Mesendoderm (in vitro differentiated cells): ENCODE data around the gene UMODL1.
A peak's percentile ranks its signal among the peaks of the same experiment; 100 is the strongest.

Experiments used
- DNase-seq: peaks from one replicate; pipeline ENCODE4 v3.0.0; 2013
- H2AK5ac ChIP-seq: 2 replicates; pipeline ENCODE4 v1.6.1; 2013; ENCODE audit warnings: low read length, inconsistent platforms
- H2BK120ac ChIP-seq: 2 replicates; pipeline ENCODE4 v1.6.1; 2013; ENCODE audit warnings: low read depth, mild to moderate bottlenecking, low read length, moderate library complexity, mixed read lengths
- H2BK15ac ChIP-seq: replicated peaks from 2 replicates; pipeline ENCODE4 v1.6.1; 2013; ENCODE audit warnings: low read depth, mild to moderate bottlenecking, moderate library complexity
- H2BK5ac ChIP-seq: 2 replicates; pipeline ENCODE4 v1.6.1; 2013; ENCODE audit warnings: low read length, inconsistent platforms
- H3K18ac ChIP-seq: 2 replicates; pipeline ENCODE4 v1.6.1; 2013; ENCODE audit warnings: mild to moderate bottlenecking, low read length, mixed read lengths
- H3K23ac ChIP-seq: one replicate; pipeline ENCODE4 v1.6.1; 2013; ENCODE audit warnings: low read length
- H3K27ac ChIP-seq: 2 replicates; pipeline ENCODE4 v1.5.1; 2013; ENCODE audit warnings: low read depth, mild to moderate bottlenecking, inconsistent platforms, low read length, moderate library complexity
- H3K27me3 ChIP-seq: 2 replicates; pipeline ENCODE4 v1.6.1; 2013; ENCODE audit warnings: low read length, control low read depth, mild to moderate bottlenecking, inconsistent platforms; ENCODE audit not compliant: insufficient read depth, poor library complexity
- H3K36me3 ChIP-seq: 2 replicates; pipeline ENCODE4 v1.6.1; 2013; ENCODE audit warnings: low read length, inconsistent platforms; ENCODE audit not compliant: control insufficient read depth, insufficient read depth
- H3K4ac ChIP-seq: one replicate; pipeline ENCODE4 v1.6.1; 2013; ENCODE audit warnings: low read depth, mild to moderate bottlenecking, low read length, moderate library complexity
- H3K4me1 ChIP-seq: 2 replicates; pipeline ENCODE4 v1.6.1; 2013; ENCODE audit warnings: low read depth, low read length, inconsistent platforms; ENCODE audit not compliant: control insufficient read depth
- H3K4me2 ChIP-seq: 2 replicates; pipeline ENCODE4 v1.6.1; 2013; ENCODE audit warnings: low read length
- H3K4me3 ChIP-seq: 2 replicates; pipeline ENCODE4 v1.5.1; 2013; ENCODE audit warnings: mild to moderate bottlenecking, low read length
- H3K56ac ChIP-seq: one replicate; pipeline ENCODE4 v1.6.1; 2013; ENCODE audit warnings: low read length
- H3K79me1 ChIP-seq: 2 replicates; pipeline ENCODE4 v1.6.1; 2013; ENCODE audit warnings: low read length, inconsistent platforms
- H3K79me2 ChIP-seq: 2 replicates; pipeline ENCODE4 v1.6.1; 2013; ENCODE audit warnings: mild to moderate bottlenecking, low read length; ENCODE audit not compliant: control insufficient read depth, insufficient read depth
- H3K9ac ChIP-seq: 2 replicates; pipeline ENCODE4 v1.6.1; 2013; ENCODE audit warnings: low read length, inconsistent platforms
- H4K5ac ChIP-seq: one replicate; pipeline ENCODE4 v1.6.1; 2013; ENCODE audit warnings: low read length
- H4K8ac ChIP-seq: one replicate; pipeline ENCODE4 v1.6.1; 2013; ENCODE audit warnings: low read depth, mild to moderate bottlenecking, control low read depth, low read length, moderate library complexity
- WGBS: extraction: QIAGEN DNeasy Blood & Tissue Kit; methylation state at CpG from one replicate; pipeline ENCODE4 v1.1.7; 2013; ENCODE audit warnings: low lambda C conversion rate, missing lambda C conversion rate; ENCODE audit not compliant: insufficient coverage; ENCODE audit errors: extremely low coverage; 5-methylcytosine and 5-hydroxymethylcytosine counted together

UMODL1 gene

GRCh38 chr21:42040411-42041180, 30.5 kb upstream of the UMODL1 start:
- H4K5ac ChIP-seq = no peak overlapping the region
- H3K9ac ChIP-seq = no peak overlapping the region
- no peak overlapping the region for H2BK120ac ChIP-seq
- H3K4me3 ChIP-seq = no peak overlapping the region
- H2BK5ac ChIP-seq = no peak overlapping the region
- no peaks in the 10 kb centered on the region for H3K79me2 ChIP-seq
- H3K79me1 ChIP-seq = no peaks in the 10 kb centered on the region
- no peaks in the 10 kb centered on the region for H3K27me3 ChIP-seq
- H3K56ac ChIP-seq = no peak overlapping the region
- no CpG with 5 or more reads among the region's 18 CpGs for WGBS
- no peak overlapping the region for H3K23ac ChIP-seq
- no peak overlapping the region for H4K8ac ChIP-seq
- no peak overlapping the region for H2AK5ac ChIP-seq
- no peak overlapping the region for H2BK15ac ChIP-seq
- H3K4me1 ChIP-seq = no peaks in the 10 kb centered on the region
- no peak overlapping the region for H3K4ac ChIP-seq
- H3K27ac ChIP-seq = no peak overlapping the region
- H3K18ac ChIP-seq = no peak overlapping the region
- no peaks in the 10 kb centered on the region for H3K36me3 ChIP-seq
- DNase-seq = peak; percentile 36
- H3K4me2 ChIP-seq = no peak overlapping the region

DNA sequence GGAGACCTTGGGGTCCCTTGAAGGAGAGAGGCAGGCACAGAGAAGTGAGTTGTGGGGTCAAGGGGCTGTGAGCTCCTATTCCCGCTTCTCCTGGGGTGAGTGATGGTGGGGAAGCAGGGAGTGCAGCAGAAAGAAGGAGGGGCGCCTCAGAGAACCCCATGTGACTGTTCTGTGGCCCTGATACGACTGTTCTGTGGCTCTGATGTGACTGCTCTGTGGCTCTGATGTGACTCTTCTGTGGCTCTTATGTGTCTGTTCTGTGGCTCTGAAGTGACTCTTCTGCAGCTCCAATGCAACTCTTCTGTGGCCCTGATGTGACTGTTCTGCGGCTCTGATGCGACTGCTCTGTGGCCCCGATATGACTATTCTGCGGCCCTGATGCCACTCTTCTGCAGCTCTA, 29.9 kb upstream of the UMODL1 start:
- no CpG with 5 or more reads among the region's 7 CpGs for WGBS
- Histone ChIP-seq H2BK15ac (no peak overlapping the region), H4K5ac (no peak overlapping the region), H3K23ac (no peak overlapping the region), H3K56ac (no peak overlapping the region), H3K4me3 (no peak overlapping the region), H3K79me1 (no peaks in the 10 kb centered on the region), H3K27me3 (no peaks in the 10 kb centered on the region), H4K8ac (no peak overlapping the region), H3K27ac (no peak overlapping the region), H3K36me3 (no peaks in the 10 kb centered on the region), H2AK5ac (no peak overlapping the region), H3K18ac (no peak overlapping the region), H3K4ac (no peak overlapping the region), H2BK120ac (no peak overlapping the region), H3K4me1 (no peaks in the 10 kb centered on the region), H3K79me2 (no peaks in the 10 kb centered on the region), H2BK5ac (no peak overlapping the region), H3K9ac (no peak overlapping the region), H3K4me2 (no peak overlapping the region)
- DNase-seq = no peak

DNA sequence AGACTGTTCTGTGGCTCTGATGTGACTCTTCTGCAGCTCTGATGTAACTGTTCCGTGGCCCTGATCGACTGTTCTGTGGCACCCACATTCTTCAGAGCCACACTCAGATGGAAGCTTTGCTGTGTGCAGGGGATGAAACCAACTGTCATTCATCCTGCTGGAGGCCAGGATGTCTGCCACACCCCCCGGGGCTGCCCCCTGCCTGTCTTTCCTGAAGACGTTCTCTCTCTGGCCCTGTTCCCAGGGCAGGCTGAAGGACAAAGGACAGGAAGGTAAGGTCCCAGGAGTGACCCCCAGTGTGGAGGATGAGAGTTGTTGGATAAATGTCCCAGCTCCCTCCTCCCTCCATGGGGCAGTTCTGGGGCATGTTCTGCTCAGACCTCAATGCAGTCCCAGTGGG, 29.4 kb upstream of the UMODL1 start:
- H2AK5ac ChIP-seq = no peak overlapping the region
- H3K4me2 ChIP-seq = no peak overlapping the region
- H3K4ac ChIP-seq = no peak overlapping the region
- no peak overlapping the region for H3K23ac ChIP-seq
- H2BK15ac ChIP-seq = no peak overlapping the region
- H3K4me3 ChIP-seq = no peak overlapping the region
- H3K27me3 ChIP-seq = no peaks in the 10 kb centered on the region
- no peak overlapping the region for H3K18ac ChIP-seq
- no peak overlapping the region for H3K56ac ChIP-seq
- no peak overlapping the region for H2BK120ac ChIP-seq
- H4K5ac ChIP-seq = no peak overlapping the region
- H3K27ac ChIP-seq = no peak overlapping the region
- H3K9ac ChIP-seq = no peak overlapping the region
- no peaks in the 10 kb centered on the region for H3K4me1 ChIP-seq
- no peaks in the 10 kb centered on the region for H3K36me3 ChIP-seq
- H4K8ac ChIP-seq = no peak overlapping the region
- no CpG with 5 or more reads among the region's 4 CpGs for WGBS
- H3K79me2 ChIP-seq = no peaks in the 10 kb centered on the region
- H2BK5ac ChIP-seq = no peak overlapping the region
- H3K79me1 ChIP-seq = no peaks in the 10 kb centered on the region
- no peak for DNase-seq

- Histone ChIP-seq H3K27ac (no peak overlapping the region), H3K56ac (no peak overlapping the region), H3K36me3 (no peaks in the 10 kb centered on the region), H4K5ac (no peak overlapping the region), H3K4me1 (no peaks in the 10 kb centered on the region), H2BK15ac (no peak overlapping the region), H2AK5ac (no peak overlapping the region), H2BK5ac (no peak overlapping the region), H4K8ac (no peak overlapping the region), H3K27me3 (no peaks in the 10 kb centered on the region), H3K79me1 (no peaks in the 10 kb centered on the region), H3K79me2 (no peaks in the 10 kb centered on the region), H3K4ac (no peak overlapping the region), H3K4me3 (no peak overlapping the region), H3K4me2 (no peak overlapping the region), H3K23ac (no peak overlapping the region), H3K9ac (no peak overlapping the region), H3K18ac (no peak overlapping the region), H2BK120ac (no peak overlapping the region)
- DNase-seq = no peak
- WGBS = no CpG with 5 or more reads among the region's 9 CpGs
Measured at GRCh38 chr21:42042651-42043050, 28.5 kb upstream of the UMODL1 start.

DNA sequence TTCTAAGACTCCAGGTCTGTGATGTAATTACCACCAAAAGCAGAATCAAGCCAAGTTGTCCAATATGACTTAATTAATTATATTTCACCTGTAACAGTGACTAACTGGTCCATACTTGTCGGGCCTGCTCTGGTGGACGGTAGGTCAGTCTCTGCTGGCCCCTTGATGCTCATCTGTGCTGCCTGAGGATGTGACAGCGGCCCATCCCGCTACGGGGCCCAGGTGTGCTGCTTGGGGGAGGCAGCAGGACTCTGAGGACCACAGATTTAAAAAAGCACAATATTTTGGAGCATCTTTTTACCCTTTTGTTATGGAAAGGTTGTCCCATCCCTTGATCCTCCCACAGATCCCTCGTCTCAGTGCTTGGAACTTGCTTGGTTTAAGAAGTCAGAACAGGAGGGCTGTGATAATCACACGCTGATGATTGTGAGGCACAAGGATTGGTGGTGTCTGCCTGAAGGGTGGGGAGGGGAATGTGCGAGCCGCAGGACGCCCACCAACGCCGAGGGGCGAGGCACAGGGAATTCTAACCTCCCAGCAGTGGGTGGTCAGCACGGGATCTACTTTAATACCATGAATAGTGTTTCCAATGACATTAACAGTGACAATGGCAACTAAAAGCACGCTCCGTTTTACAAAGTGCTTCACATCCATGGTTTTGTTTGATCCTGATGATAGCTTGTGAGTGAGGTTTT, 27.8 kb upstream of the UMODL1 start:
- no peak for DNase-seq
- H3K18ac ChIP-seq = no peak overlapping the region
- H3K36me3 ChIP-seq = no peaks in the 10 kb centered on the region
- H3K9ac ChIP-seq = no peak overlapping the region
- H2AK5ac ChIP-seq = no peak overlapping the region
- H3K4ac ChIP-seq = no peak overlapping the region
- H3K27ac ChIP-seq = no peak overlapping the region
- no peak overlapping the region for H3K23ac ChIP-seq
- no peak overlapping the region for H2BK120ac ChIP-seq
- no peak overlapping the region for H3K4me3 ChIP-seq
- no peak overlapping the region for H3K56ac ChIP-seq
- no CpG with 5 or more reads among the region's 16 CpGs for WGBS
- H2BK15ac ChIP-seq = no peak overlapping the region
- no peak overlapping the region for H4K8ac ChIP-seq
- H3K4me2 ChIP-seq = no peak overlapping the region
- H3K4me1 ChIP-seq = no peaks in the 10 kb centered on the region
- no peak overlapping the region for H2BK5ac ChIP-seq
- H3K79me1 ChIP-seq = no peaks in the 10 kb centered on the region
- no peaks in the 10 kb centered on the region for H3K79me2 ChIP-seq
- H4K5ac ChIP-seq = no peak overlapping the region
- H3K27me3 ChIP-seq = no peaks in the 10 kb centered on the region
